Astrocyte of the spinal cord (primary cell): ENCODE measurements around the gene FOXK1.

Experiments used
- DNase-seq: peaks from one replicate; pipeline ENCODE4 v3.0.0; 2011; ENCODE audit warnings: low read depth, low spot score
- H3K4me3 ChIP-seq: 2 replicates; pipeline ENCODE4 v1.5.1; 2011; ENCODE audit warnings: low read depth, mild to moderate bottlenecking, low read length, moderate library complexity
- CTCF ChIP-seq: IDR thresholded peaks from 2 replicates; pipeline ENCODE4 v1.5.1; 2012; ENCODE audit warnings: low read depth, mild to moderate bottlenecking, low read length, inconsistent platforms
- in situ Hi-C: cut with HindIII; loops from 2 replicates; pipeline ENCODE4 v1.10.0; 2017; ENCODE audit warnings: low sequenced_read_pairs

Gene FOXK1

GRCh38 chr7:4803397-4804241 is 121.5 kb downstream of the FOXK1 start:
- no peak overlapping the region for H3K4me3 ChIP-seq

GRCh38 chr7:4805110-4805983 is 123.3 kb downstream of the FOXK1 start:
- no peak overlapping the region for H3K4me3 ChIP-seq
- no peak for DNase-seq

More at GRCh38 chr7:4803397-4804241, 121.5 kb downstream of the FOXK1 start:
- no peak for TF ChIP-seq CTCF
- DNase-seq = no peak
- in situ Hi-C loops = no loop called here

GRCh38 chr7:4805984-4806300 is 123.8 kb downstream of the FOXK1 start:
- no peak overlapping the region for H3K4me3 ChIP-seq
- in situ Hi-C loops = no loop called here
- TF ChIP-seq CTCF = no peak
- no peak for DNase-seq

More at GRCh38 chr7:4805110-4805983, 123.3 kb downstream of the FOXK1 start:
- TF ChIP-seq CTCF = no peak
- in situ Hi-C loops = no loop called here

GRCh38 chr7:4806983-4807597 is 125.0 kb downstream of the FOXK1 start:
- TF ChIP-seq CTCF = no peak
- no peak for DNase-seq
- in situ Hi-C loops = no loop called here
- no peak overlapping the region for H3K4me3 ChIP-seq

GRCh38 chr7:4807598-4808016 is 125.5 kb downstream of the FOXK1 start:
- in situ Hi-C loops = no loop called here
- no peak for DNase-seq
- H3K4me3 ChIP-seq = no peak overlapping the region
- no peak for TF ChIP-seq CTCF

- no peak for TF ChIP-seq CTCF
- DNase-seq = no peak
- no peak overlapping the region for H3K4me3 ChIP-seq
- in situ Hi-C loops = no loop called here
Observed at GRCh38 chr7:4808026-4808425, 125.9 kb downstream of the FOXK1 start.
